H1 (cell line): ENCODE measurements around the gene ZNF615. TPM values are rescaled to one million over a fixed set of nuclear protein-coding genes. Genes with fewer than 3 reads are reported as not detected.

Source experiments
- EGR1 ChIP-seq: IDR thresholded peaks from 2 replicates; pipeline ENCODE4 v1.6.1; 2011; ENCODE audit warnings: low read depth, low read length, borderline replicate concordance
- RAD21 ChIP-seq, 2 experiments: IDR thresholded peaks in 1 of 2; conservative IDR thresholded peaks in 1 of 2; 2 replicates each; pipeline ENCODE4 v1.6.1; 2011; ENCODE audit warnings: low read depth in 2 of 2, low read length in 2 of 2, improper control_type of control experiment in 1 of 2, inconsistent platforms in 1 of 2, mild to moderate bottlenecking in 1 of 2, moderate library complexity in 1 of 2
- SP1 ChIP-seq: IDR thresholded peaks from 2 replicates; pipeline ENCODE4 v1.6.1; 2011; ENCODE audit warnings: low read depth, low read length
- SUZ12 ChIP-seq: fragments of 200-600 bp; sonication (generic); IDR thresholded peaks from 2 replicates; pipeline ENCODE4 v1.6.1; 2012; ENCODE audit warnings: mild to moderate bottlenecking, inconsistent platforms, low read length, moderate library complexity, mixed read lengths
- TAF1 ChIP-seq: IDR thresholded peaks from 2 replicates; pipeline ENCODE4 v1.6.1; 2011; ENCODE audit warnings: mild to moderate bottlenecking, low read depth, low read length
- ZNF274 ChIP-seq: IDR thresholded peaks from 2 replicates; pipeline ENCODE4 v1.7.0; 2012; ENCODE audit warnings: low read length, borderline replicate concordance; ENCODE audit errors: extremely low read depth
- polyA plus RNA-seq, 7 experiments: library from polyadenylated mRNA; depleted of rRNA in 3 of 7; stranded (reverse) in 5 of 7; unstranded in 2 of 7; fragments of >200 nt in 5 of 7; fragments of 200-250 nt in 2 of 7; gene quantifications; 1 replicate in 5 of 7; 2 replicates in 1 of 7; 4 replicates in 1 of 7; pipeline versions ENCODE4 v1.2.1 to v1.2.3, GENCODE V29; 2011 to 2013; ENCODE audit warnings: missing spikeins in 2 of 7, mixed read lengths in 2 of 7
- total RNA-seq: library from RNA; stranded (reverse); fragmentation: NEBNext Ultra II Directional; extraction: Animal tissue kit (Norgen Biotek cat#: 25700); gene quantifications from 2 replicates; pipeline ENCODE4 v1.2.1, GENCODE V29; 2021

ZNF615 gene
- total and polyA plus RNA-seq, 2 of the 8 experiments (the other 6 are each of a cell fraction or from before 2014, with no cell fraction given) = 2.8 to 7.5 TPM

DNA sequence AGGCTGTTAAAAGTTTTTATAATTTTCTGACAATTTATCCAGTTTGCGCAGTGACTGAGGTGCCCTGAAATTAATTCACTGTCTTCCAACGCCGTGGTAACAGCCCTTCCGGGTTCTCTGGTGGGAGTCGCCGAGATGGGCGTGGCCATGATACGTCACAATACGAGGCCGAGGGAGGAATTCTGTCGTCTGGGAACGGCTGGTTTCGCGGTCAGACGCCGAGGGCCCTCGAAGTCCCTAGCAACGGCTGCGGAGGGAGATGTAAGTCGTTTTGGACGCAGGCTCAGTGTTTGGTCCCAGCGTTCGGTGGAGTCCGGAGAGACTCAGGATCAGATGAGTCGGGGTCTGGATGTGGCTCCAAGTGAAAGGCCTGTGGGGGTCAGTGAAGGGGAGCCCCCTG, 59.0 kb downstream of the ZNF615 start (continued):
- TF ChIP-seq SUZ12 (no peak), TAF1 (no peak), EGR1 (no peak), ZNF274 (no peak), RAD21 (IDR thresholded peaks at IDR 0.05 in 1 of 2, conservative IDR thresholded peaks at IDR 0.05 in 1 of 2; ENCODE audit: low read depth in 2 of 2, low read length in 2 of 2) (no peak), SP1 (no peak)
